IPS DF 6.9 (cell line): Measurements from ENCODE around the gene DDIAS.
"Not testable (repeated sequence)": the region's sequence is repeated elsewhere in the genome, so short reads cannot be mapped to it uniquely, and the experiment has no call there.

Source experiments
- DNase-seq: peaks from one replicate; pipeline ENCODE4 v3.0.0-alpha.2; 2013; ENCODE audit warnings: low read depth, low spot score
- H3K27ac ChIP-seq: one replicate; pipeline ENCODE4 v1.5.1; 2013; ENCODE audit warnings: low read length, control low read depth
- H3K27me3 ChIP-seq: 2 replicates; pipeline ENCODE4 v1.6.1; 2013; ENCODE audit warnings: mild to moderate bottlenecking, low read length; ENCODE audit not compliant: control insufficient read depth, insufficient read depth
- H3K36me3 ChIP-seq: 2 replicates; pipeline ENCODE4 v1.6.1; 2013; ENCODE audit warnings: low read length; ENCODE audit not compliant: control insufficient read depth, insufficient read depth
- H3K4me1 ChIP-seq: 2 replicates; pipeline ENCODE4 v1.6.1; 2013; ENCODE audit warnings: low read length; ENCODE audit not compliant: control insufficient read depth, insufficient read depth
- H3K4me3 ChIP-seq: 2 replicates; pipeline ENCODE4 v1.5.1; 2013; ENCODE audit warnings: mild to moderate bottlenecking, low read length
- H3K9me3 ChIP-seq: 2 replicates; pipeline ENCODE4 v1.6.1; 2013; ENCODE audit warnings: low read length, inconsistent platforms; ENCODE audit not compliant: control insufficient read depth, insufficient read depth
- WGBS: extraction: QIAGEN DNeasy Blood & Tissue Kit; methylation state at CpG from one replicate; pipeline ENCODE4 v1.1.7; 2013; ENCODE audit warnings: mixed read lengths, missing lambda C conversion rate; ENCODE audit not compliant: insufficient read length, insufficient coverage; 5-methylcytosine and 5-hydroxymethylcytosine counted together

The DDIAS gene

GRCh38 chr11:82945041-82945440 lies 43.5 kb downstream of the DDIAS start:
- not testable (repeated sequence) for H3K9me3 ChIP-seq, H3K36me3 ChIP-seq, H3K27ac ChIP-seq, DNase-seq, H3K27me3 ChIP-seq, H3K4me1 ChIP-seq, H3K4me3 ChIP-seq
- no CpG with 5 or more reads among the region's 1 CpG for WGBS

GRCh38 chr11:82945682-82946081 lies 44.1 kb downstream of the DDIAS start:
- no peaks in the 10 kb centered on the region for H3K27me3 ChIP-seq
- H3K27ac ChIP-seq, result no peak overlapping the region
- no peak overlapping the region for H3K4me3 ChIP-seq
- H3K4me1 ChIP-seq, result no peaks in the 10 kb centered on the region; the same call in 1 of the 2 replicates
- no peaks in the 10 kb centered on the region for H3K36me3 ChIP-seq
- DNase-seq, result no peak
- no peaks in the 10 kb centered on the region for H3K9me3 ChIP-seq

- Histone ChIP-seq H3K27me3 (no peaks in the 10 kb centered on the region), H3K4me3 (no peak overlapping the region), H3K36me3 (no peaks in the 10 kb centered on the region), H3K27ac (no peak overlapping the region), H3K4me1 (no peaks in the 10 kb centered on the region), H3K9me3 (no peaks in the 10 kb centered on the region)
- DNase-seq, result no peak
Measured at GRCh38 chr11:82949352-82949751, 47.8 kb downstream of the DDIAS start.

- no CpG with 5 or more reads among the region's 2 CpGs for WGBS
- not testable (repeated sequence) for H3K4me3 ChIP-seq, DNase-seq, H3K27me3 ChIP-seq, H3K9me3 ChIP-seq, H3K36me3 ChIP-seq, H3K4me1 ChIP-seq, H3K27ac ChIP-seq
Measured at GRCh38 chr11:82950502-82950901, 49.0 kb downstream of the DDIAS start.

- DNase-seq, result peak; percentile 7
- not testable (repeated sequence) for H3K4me3 ChIP-seq, H3K27ac ChIP-seq, H3K27me3 ChIP-seq, H3K4me1 ChIP-seq, H3K36me3 ChIP-seq, H3K9me3 ChIP-seq
- WGBS, result no CpG with 5 or more reads among the region's 9 CpGs
Measured at GRCh38 chr11:82955736-82956453, 54.4 kb downstream of the DDIAS start.

- Histone ChIP-seq H3K4me3 (no peak overlapping the region), H3K9me3 (no peaks in the 10 kb centered on the region), H3K27ac (no peak overlapping the region), H3K27me3 (no peaks in the 10 kb centered on the region), H3K4me1 (peaks cover 4% of the 10 kb centered on the region), H3K36me3 (no peaks in the 10 kb centered on the region)
- WGBS, result no CpG with 5 or more reads among the region's 5 CpGs
- no peak for DNase-seq
Measured at GRCh38 chr11:82959987-82960778, 58.6 kb downstream of the DDIAS start.

GRCh38 chr11:82960779-82961143 lies 59.2 kb downstream of the DDIAS start:
- Histone ChIP-seq H3K4me3 (no peak overlapping the region), H3K36me3 (no peaks in the 10 kb centered on the region), H3K9me3 (no peaks in the 10 kb centered on the region), H3K4me1 (peaks cover 3% of the 10 kb centered on the region), H3K27ac (no peak overlapping the region), H3K27me3 (no peaks in the 10 kb centered on the region)
- no peak for DNase-seq
- no CpG with 5 or more reads among the region's 2 CpGs for WGBS

GRCh38 chr11:82962021-82962420 lies 60.5 kb downstream of the DDIAS start:
- not testable (repeated sequence) for H3K4me3 ChIP-seq, H3K27ac ChIP-seq, H3K27me3 ChIP-seq, DNase-seq, H3K9me3 ChIP-seq, H3K4me1 ChIP-seq, H3K36me3 ChIP-seq

GRCh38 chr11:82967381-82967780 lies 65.8 kb downstream of the DDIAS start:
- WGBS, result no CpG with 5 or more reads among the region's 4 CpGs
- H3K36me3 ChIP-seq, result no peaks in the 10 kb centered on the region
- DNase-seq, result no peak
- H3K9me3 ChIP-seq, result no peaks in the 10 kb centered on the region
- no peaks in the 10 kb centered on the region for H3K4me1 ChIP-seq
- H3K27me3 ChIP-seq, result no peaks in the 10 kb centered on the region
- no peak overlapping the region for H3K27ac ChIP-seq
- no peak overlapping the region for H3K4me3 ChIP-seq

GRCh38 chr11:82969811-82970210 lies 68.3 kb downstream of the DDIAS start:
- H3K4me1 ChIP-seq, result no peaks in the 10 kb centered on the region

GRCh38 chr11:82970507-82971083 lies 69.1 kb downstream of the DDIAS start:
- H3K9me3 ChIP-seq, H3K4me3 ChIP-seq, H3K4me1 ChIP-seq, H3K27me3 ChIP-seq, DNase-seq, H3K36me3 ChIP-seq, H3K27ac ChIP-seq: not testable (repeated sequence)
- WGBS, result no CpG with 5 or more reads among the region's 60 CpGs

More at GRCh38 chr11:82969811-82970210, 68.3 kb downstream of the DDIAS start:
- no peak for DNase-seq
- Histone ChIP-seq H3K27ac (no peak overlapping the region), H3K4me3 (no peak overlapping the region), H3K36me3 (no peaks in the 10 kb centered on the region), H3K27me3 (no peaks in the 10 kb centered on the region), H3K9me3 (no peaks in the 10 kb centered on the region)
- no CpG with 5 or more reads among the region's 4 CpGs for WGBS
